ENCODE results near the gene BRF1. TPM values are rescaled to one million over a fixed set of nuclear protein-coding genes. Genes with fewer than 3 reads are reported as not detected.

Gene BRF1
- total RNA-seq, 1 experiment from 2014 or later, result 41.2 TPM

DNA sequence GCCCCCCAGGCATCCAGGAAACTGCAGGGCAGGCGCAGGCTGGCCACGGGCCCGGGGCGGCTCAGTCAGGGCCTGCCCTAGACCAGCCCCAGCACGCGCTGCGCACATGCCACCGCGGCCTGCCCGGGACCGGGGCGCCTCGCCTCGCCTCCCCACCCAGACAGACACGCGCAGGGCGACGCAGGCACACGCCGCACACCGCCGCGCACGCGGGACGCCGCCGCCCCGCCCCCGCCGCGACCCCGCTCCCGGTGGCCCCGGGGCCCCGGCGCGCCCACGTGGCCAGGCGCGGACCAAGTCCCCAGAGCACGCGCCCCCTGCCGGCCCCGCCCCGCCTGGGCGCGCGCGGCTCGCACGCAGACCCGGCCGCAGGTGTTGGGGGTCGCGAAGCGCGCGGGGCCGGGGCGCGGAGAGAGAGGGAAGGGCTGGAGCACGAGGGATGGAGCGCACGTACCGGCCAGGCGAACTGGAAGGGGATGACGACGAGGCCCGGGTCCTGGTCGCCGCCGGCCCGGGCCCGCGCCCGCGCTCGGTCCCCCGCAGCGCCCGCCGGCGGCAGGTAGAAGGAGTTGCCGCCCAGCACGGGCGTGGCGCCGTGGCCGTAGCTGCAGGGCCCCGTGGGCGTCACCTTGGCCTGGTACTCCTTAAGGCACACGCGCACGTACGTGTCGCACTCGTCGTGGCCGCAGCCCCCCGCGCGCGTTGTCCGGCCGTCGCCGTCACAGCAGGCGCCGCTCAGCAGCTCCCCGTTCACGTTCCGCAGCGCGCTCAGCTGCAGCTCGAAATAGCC, 133.3 kb downstream of the BRF1 start:
- ChIA-PET RAD21 (ENCODE audit: low non-redundant PET in 1 of 2, low total read pairs in 2 of 2, uncharacterized antibody in 2 of 2, unreplicated experiment in 2 of 2) (no interaction called here), CTCF (interaction anchor here (0.6 to 1.4 kb wide), 2 partner anchors 77 to 361 kb away, joined by 5 read pairs; no protein-coding TSS in a partner anchor), POLR2A (interaction anchor here (1.5 kb wide), 1 partner anchor 76 kb away, joined by 3 read pairs; no protein-coding TSS in a partner anchor)
- H2AFZ ChIP-seq (ENCODE audit: low read depth, low read length, poor library complexity, severe bottlenecking), result no peak overlapping the region
- ATAC-seq, result peak; percentile 44
- peaks cover 0 to 3% of the 10 kb centered on the region in 2 experiments; a peak in 1 of 4 replicates for H3K36me3 ChIP-seq (ENCODE audit: control insufficient read depth in 1 of 2, insufficient read depth in 2 of 2, low read length in 2 of 2)
- H3K4me2 ChIP-seq (ENCODE audit: low read length), result peak overlapping the region; percentile 98
- no peaks in the 10 kb centered on the region for H3K9me2 ChIP-seq (ENCODE audit: insufficient read depth)
- peaks cover 45 to 73% of the 10 kb centered on the region in 2 experiments for H3K4me1 ChIP-seq (ENCODE audit: control insufficient read depth in 1 of 2, insufficient read depth in 2 of 2, low read length in 2 of 2)
- H3K27ac ChIP-seq (ENCODE audit: low read depth, low read length), result peak overlapping the region; percentile 93
- H3K9me3 ChIP-seq (ENCODE audit: control insufficient read depth in 1 of 2, insufficient read depth in 1 of 2, low read depth in 1 of 2, low read length in 2 of 2), result no peaks in the 10 kb centered on the region
- BruUV-seq (replicated peaks), result no TSS peak
- DNase-seq (ENCODE audit: low read depth, low spot score), result no peak
- no peaks in the 10 kb centered on the region for H3K27me3 ChIP-seq (ENCODE audit: insufficient read depth, low read length)
- H3K79me2 ChIP-seq (ENCODE audit: insufficient read depth, low read length), result peaks cover 50% of the 10 kb centered on the region
- no peaks in the 10 kb centered on the region; the same call in 1 of the 2 replicates for H4K20me1 ChIP-seq (ENCODE audit: insufficient read depth)
- intact Hi-C loops (cut with micrococcal nuclease), result loop anchor here (2.0 to 10.0 kb wide), 2 partner anchors 75 to 193 kb away; partner anchors contain the start of gene AHNAK2
- H3K4me3 ChIP-seq (replicated peaks in 1 of 2; ENCODE audit: low read depth in 1 of 2, low read length in 2 of 2), result peak overlapping the region; percentile 55 to 65
- H3K9ac ChIP-seq (ENCODE audit: low read length), result peak overlapping the region; percentile 94
- TF ChIP-seq ZFX (IDR thresholded peaks at IDR 0.05), result peak; percentile 90
- no peak for TF ChIP-seq ZNF274 (IDR thresholded peaks at IDR 0.05; ENCODE audit: low read depth, low read length)
- no peak for TF ChIP-seq CEBPB (IDR thresholded peaks at IDR 0.05; ENCODE audit: low read depth)
- TF ChIP-seq EGR1 (IDR thresholded peaks at IDR 0.05; ENCODE audit: low read depth), result no peak
- TF ChIP-seq, protein P1, sequence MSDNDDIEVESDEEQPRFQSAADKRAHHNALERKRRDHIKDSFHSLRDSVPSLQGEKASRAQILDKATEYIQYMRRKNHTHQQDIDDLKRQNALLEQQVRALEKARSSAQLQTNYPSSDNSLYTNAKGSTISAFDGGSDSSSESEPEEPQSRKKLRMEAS (IDR thresholded peaks at IDR 0.05), result no peak
- TF ChIP-seq TCF7L2 (IDR thresholded peaks at IDR 0.05; ENCODE audit: borderline replicate concordance, extremely low read depth, insufficient read depth, insufficient read length), result peak; percentile 62
- TF ChIP-seq RAD21 (IDR thresholded peaks at IDR 0.05; ENCODE audit: low read depth), result no peak
- no peak for TF ChIP-seq CBX3 (IDR thresholded peaks at IDR 0.05; ENCODE audit: low read depth)
- TF ChIP-seq FOSL1 (IDR thresholded peaks at IDR 0.05; ENCODE audit: low read depth), result no peak
- no peak for TF ChIP-seq SP1 (IDR thresholded peaks at IDR 0.05; ENCODE audit: low read depth)
- TF ChIP-seq YY1 (IDR thresholded peaks at IDR 0.05; ENCODE audit: extremely low read depth, insufficient replicate concordance, low read depth, low read length), result no peak
- TF ChIP-seq EZH2 (IDR thresholded peaks at IDR 0.05), result no peak
- TF ChIP-seq, protein P2, sequence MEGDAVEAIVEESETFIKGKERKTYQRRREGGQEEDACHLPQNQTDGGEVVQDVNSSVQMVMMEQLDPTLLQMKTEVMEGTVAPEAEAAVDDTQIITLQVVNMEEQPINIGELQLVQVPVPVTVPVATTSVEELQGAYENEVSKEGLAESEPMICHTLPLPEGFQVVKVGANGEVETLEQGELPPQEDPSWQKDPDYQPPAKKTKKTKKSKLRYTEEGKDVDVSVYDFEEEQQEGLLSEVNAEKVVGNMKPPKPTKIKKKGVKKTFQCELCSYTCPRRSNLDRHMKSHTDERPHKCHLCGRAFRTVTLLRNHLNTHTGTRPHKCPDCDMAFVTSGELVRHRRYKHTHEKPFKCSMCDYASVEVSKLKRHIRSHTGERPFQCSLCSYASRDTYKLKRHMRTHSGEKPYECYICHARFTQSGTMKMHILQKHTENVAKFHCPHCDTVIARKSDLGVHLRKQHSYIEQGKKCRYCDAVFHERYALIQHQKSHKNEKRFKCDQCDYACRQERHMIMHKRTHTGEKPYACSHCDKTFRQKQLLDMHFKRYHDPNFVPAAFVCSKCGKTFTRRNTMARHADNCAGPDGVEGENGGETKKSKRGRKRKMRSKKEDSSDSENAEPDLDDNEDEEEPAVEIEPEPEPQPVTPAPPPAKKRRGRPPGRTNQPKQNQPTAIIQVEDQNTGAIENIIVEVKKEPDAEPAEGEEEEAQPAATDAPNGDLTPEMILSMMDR (IDR thresholded peaks at IDR 0.05 in 2 of 3, conservative IDR thresholded peaks at IDR 0.05 in 1 of 3; ENCODE audit: borderline replicate concordance in 1 of 3, insufficient read depth in 1 of 3, low read depth in 2 of 3, low read length in 2 of 3), result peak in 1 of 3 experiments; percentile 36; a peak in 2 of 6 replicates
- TF ChIP-seq, protein P3, sequence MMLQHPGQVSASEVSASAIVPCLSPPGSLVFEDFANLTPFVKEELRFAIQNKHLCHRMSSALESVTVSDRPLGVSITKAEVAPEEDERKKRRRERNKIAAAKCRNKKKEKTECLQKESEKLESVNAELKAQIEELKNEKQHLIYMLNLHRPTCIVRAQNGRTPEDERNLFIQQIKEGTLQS (IDR thresholded peaks at IDR 0.05), result no peak
- peak; percentile 13; the same call in 1 of the 2 replicates for TF ChIP-seq POLR2AphosphoS5 (IDR thresholded peaks at IDR 0.05; ENCODE audit: low read depth, low read length)
- no peak for TF ChIP-seq SRF (IDR thresholded peaks at IDR 0.05; ENCODE audit: low read depth)
- no peak for TF ChIP-seq SIN3A (IDR thresholded peaks at IDR 0.05; ENCODE audit: low read depth)
- TF ChIP-seq JUND (IDR thresholded peaks at IDR 0.05), result no peak
- no peak for TF ChIP-seq ELF1 (IDR thresholded peaks at IDR 0.05; ENCODE audit: borderline replicate concordance, low read depth)
- no peak for TF ChIP-seq EZH2phosphoT487 (IDR thresholded peaks at IDR 0.05; ENCODE audit: borderline replicate concordance)
- TF ChIP-seq, protein P4, sequence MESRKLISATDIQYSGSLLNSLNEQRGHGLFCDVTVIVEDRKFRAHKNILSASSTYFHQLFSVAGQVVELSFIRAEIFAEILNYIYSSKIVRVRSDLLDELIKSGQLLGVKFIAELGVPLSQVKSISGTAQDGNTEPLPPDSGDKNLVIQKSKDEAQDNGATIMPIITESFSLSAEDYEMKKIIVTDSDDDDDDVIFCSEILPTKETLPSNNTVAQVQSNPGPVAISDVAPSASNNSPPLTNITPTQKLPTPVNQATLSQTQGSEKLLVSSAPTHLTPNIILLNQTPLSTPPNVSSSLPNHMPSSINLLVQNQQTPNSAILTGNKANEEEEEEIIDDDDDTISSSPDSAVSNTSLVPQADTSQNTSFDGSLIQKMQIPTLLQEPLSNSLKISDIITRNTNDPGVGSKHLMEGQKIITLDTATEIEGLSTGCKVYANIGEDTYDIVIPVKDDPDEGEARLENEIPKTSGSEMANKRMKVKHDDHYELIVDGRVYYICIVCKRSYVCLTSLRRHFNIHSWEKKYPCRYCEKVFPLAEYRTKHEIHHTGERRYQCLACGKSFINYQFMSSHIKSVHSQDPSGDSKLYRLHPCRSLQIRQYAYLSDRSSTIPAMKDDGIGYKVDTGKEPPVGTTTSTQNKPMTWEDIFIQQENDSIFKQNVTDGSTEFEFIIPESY (IDR thresholded peaks at IDR 0.05; ENCODE audit: extremely low read depth, insufficient replicate concordance, low read length), result no peak

Measured in HCT116 (cell line).